H1 (cell line): ENCODE data around the gene ZFAND2B. TPM values are rescaled to one million over a fixed set of nuclear protein-coding genes. Genes with fewer than 3 reads are reported as not detected.

ENCODE experiments used
- CTCF ChIA-PET: fragments of 300-600 bp; sonication (Branson Sonifier 250); formaldehyde crosslinking; loops from one replicate; lab custom pipeline; 2021; ENCODE audit not compliant: partially characterized antibody; lab: Charles Lee
- POLR2A ChIA-PET: fragments of 300-600 bp; sonication (Branson Sonifier 250); formaldehyde crosslinking; loops from one replicate; lab custom pipeline; 2021; ENCODE audit warnings: inconsistent platforms; ENCODE audit not compliant: partially characterized antibody; lab: Charles Lee
- DNase-seq, 2 experiments: peaks; one replicate each; pipeline versions ENCODE4 v3.0.0 to v3.0.0-alpha.2; 2010 to 2022; ENCODE audit warnings: low spot score in 2 of 2, low read depth in 1 of 2, mixed read lengths in 1 of 2
- FAIRE-seq: peaks from 2 replicates; lab custom pipeline; 2011; peaks lifted over from hg19 to GRCh38; lab: Jason Lieb, UNC
- H2AFZ ChIP-seq: 2 replicates; pipeline ENCODE4 v1.8.1; 2012; ENCODE audit warnings: low read length, inconsistent platforms
- H2AK5ac ChIP-seq: 2 replicates; pipeline ENCODE4 v1.6.1; 2013; ENCODE audit warnings: low read depth, low read length
- H2BK120ac ChIP-seq: replicated peaks from 2 replicates; pipeline ENCODE3; 2013; ENCODE audit warnings: low read depth, low read length, inconsistent platforms
- H2BK12ac ChIP-seq: 2 replicates; pipeline ENCODE4 v1.6.1; 2013; ENCODE audit warnings: low read depth, low read length
- H2BK15ac ChIP-seq: 2 replicates; pipeline ENCODE4 v1.6.1; 2013; ENCODE audit warnings: low read length
- H2BK20ac ChIP-seq: 2 replicates; pipeline ENCODE4 v1.6.1; 2013; ENCODE audit warnings: low read length
- H2BK5ac ChIP-seq: 2 replicates; pipeline ENCODE4 v1.6.1; 2013; ENCODE audit warnings: low read depth, low read length
- H3K14ac ChIP-seq: 2 replicates; pipeline ENCODE4 v1.6.1; 2013; ENCODE audit warnings: inconsistent platforms; ENCODE audit not compliant: insufficient read length
- H3K18ac ChIP-seq: 2 replicates; pipeline ENCODE4 v1.6.1; 2013; ENCODE audit warnings: low read length; ENCODE audit errors: extremely low read depth
- H3K23ac ChIP-seq: 2 replicates; pipeline ENCODE4 v1.6.1; 2013; ENCODE audit warnings: inconsistent platforms; ENCODE audit not compliant: insufficient read length
- H3K23me2 ChIP-seq: 2 replicates; pipeline ENCODE4 v1.6.1; 2013; ENCODE audit warnings: low read depth, low read length
- H3K27ac ChIP-seq: 2 replicates; pipeline ENCODE4 v1.6.1; 2011; ENCODE audit warnings: low read depth, low read length, inconsistent platforms
- H3K27me3 ChIP-seq, 4 experiments: replicated peaks in 1 of 4; 1 replicate in 1 of 4; 2 replicates in 3 of 4; pipeline versions ENCODE4 v1.6.1 to v1.8.1; 2011 to 2013; ENCODE audit warnings: low read length in 3 of 4, mild to moderate bottlenecking in 3 of 4, inconsistent platforms in 2 of 4, mixed read lengths in 2 of 4, moderate library complexity in 1 of 4; ENCODE audit not compliant: control insufficient read depth in 3 of 4, insufficient read depth in 3 of 4; ENCODE audit errors: extremely low read depth in 1 of 4
- H3K36me3 ChIP-seq, 4 experiments: 2 replicates each; pipeline versions ENCODE4 v1.6.1 to v1.8.1; 2011 to 2013; ENCODE audit warnings: mild to moderate bottlenecking in 4 of 4, low read length in 3 of 4, moderate library complexity in 2 of 4, control low read depth in 1 of 4, inconsistent platforms in 1 of 4; ENCODE audit not compliant: insufficient read depth in 4 of 4, control insufficient read depth in 2 of 4
- H3K4ac ChIP-seq: replicated peaks from 2 replicates; pipeline ENCODE3; 2013; ENCODE audit warnings: low read length, low read depth, mixed read lengths, inconsistent platforms; ENCODE audit not compliant: insufficient read length
- H3K4me1 ChIP-seq, 4 experiments: replicated peaks in 1 of 4; 1 replicate in 1 of 4; 2 replicates in 3 of 4; pipeline versions ENCODE4 v1.6.1 to v1.8.1; 2011 to 2013; ENCODE audit warnings: low read length in 3 of 4, inconsistent platforms in 2 of 4, mixed read lengths in 1 of 4; ENCODE audit not compliant: insufficient read depth in 4 of 4, control insufficient read depth in 3 of 4
- H3K4me2 ChIP-seq, 2 experiments: 2 replicates each; pipeline versions ENCODE4 v1.6.1 to v1.8.1; 2011 to 2013; ENCODE audit warnings: low read depth in 2 of 2, low read length in 2 of 2, control low read depth in 1 of 2, inconsistent platforms in 1 of 2, mild to moderate bottlenecking in 1 of 2; ENCODE audit not compliant: insufficient read depth in 1 of 2
- H3K4me3 ChIP-seq, 4 experiments: fragments of 200-600, 300-600 bp in 1 of 4; sonication (generic), shearing (Covaris generic), sonication (Bioruptor Twin) in 1 of 4; 2 replicates each; pipeline versions ENCODE4 v1.5.1 to v1.8.1; 2011 to 2016; ENCODE audit warnings: low read length in 4 of 4, low read depth in 3 of 4, control low read depth in 2 of 4, inconsistent platforms in 2 of 4, mild to moderate bottlenecking in 2 of 4, mixed read lengths in 1 of 4, moderate library complexity in 1 of 4; ENCODE audit not compliant: insufficient read depth in 2 of 4; ENCODE audit errors: extremely low read depth in 1 of 4
- H3K56ac ChIP-seq: replicated peaks from 2 replicates; pipeline ENCODE3; 2013; ENCODE audit warnings: low read depth, mild to moderate bottlenecking, mixed read lengths, low read length, inconsistent platforms; ENCODE audit not compliant: insufficient read length
- H3K79me1 ChIP-seq: 2 replicates; pipeline ENCODE4 v1.6.1; 2013; ENCODE audit warnings: low read depth, low read length, control low read depth
- H3K79me2 ChIP-seq, 2 experiments: 2 replicates each; pipeline versions ENCODE4 v1.6.1 to v1.8.1; 2012 to 2013; ENCODE audit warnings: low read length in 2 of 2, mild to moderate bottlenecking in 2 of 2, inconsistent platforms in 1 of 2; ENCODE audit not compliant: insufficient read depth in 2 of 2, control insufficient read depth in 1 of 2
- H3K9ac ChIP-seq, 4 experiments: replicated peaks in 1 of 4; 1 replicate in 1 of 4; 2 replicates in 3 of 4; pipeline versions ENCODE4 v1.6.1 to v1.8.1; 2011 to 2013; ENCODE audit warnings: low read depth in 3 of 4, low read length in 3 of 4, control low read depth in 2 of 4, mild to moderate bottlenecking in 2 of 4, moderate library complexity in 2 of 4, inconsistent platforms in 1 of 4; ENCODE audit errors: extremely low read depth in 1 of 4
- H3K9me3 ChIP-seq, 2 experiments: 2 replicates each; pipeline versions ENCODE4 v1.6.1 to v1.8.1; 2012 to 2013; ENCODE audit warnings: mild to moderate bottlenecking in 2 of 2, moderate library complexity in 2 of 2, control low read depth in 1 of 2, inconsistent platforms in 1 of 2, low read depth in 1 of 2, low read length in 1 of 2, mixed read lengths in 1 of 2; ENCODE audit not compliant: insufficient read depth in 2 of 2
- H4K20me1 ChIP-seq, 2 experiments: replicated peaks in 1 of 2; 2 replicates each; pipeline versions ENCODE3 to v1.8.1; 2011 to 2013; ENCODE audit warnings: inconsistent platforms in 2 of 2, low read length in 2 of 2, mild to moderate bottlenecking in 1 of 2; ENCODE audit not compliant: insufficient read depth in 2 of 2, control insufficient read depth in 1 of 2
- H4K5ac ChIP-seq: 2 replicates; pipeline ENCODE4 v1.6.1; 2013; ENCODE audit warnings: low read length, low read depth, mixed read lengths, inconsistent platforms; ENCODE audit not compliant: insufficient read length
- H4K8ac ChIP-seq: 2 replicates; pipeline ENCODE4 v1.8.0; 2013; ENCODE audit warnings: mild to moderate bottlenecking, moderate library complexity, low read length, inconsistent platforms; ENCODE audit not compliant: insufficient read depth; ENCODE audit errors: extremely low read depth
- H4K91ac ChIP-seq: replicated peaks from 2 replicates; pipeline ENCODE3; 2013; ENCODE audit warnings: low read length, mixed read lengths, inconsistent platforms; ENCODE audit not compliant: insufficient read length
- ATF2 ChIP-seq: IDR thresholded peaks from 2 replicates; pipeline ENCODE4 v1.6.1; 2012; ENCODE audit warnings: low read length, inconsistent platforms
- CBX5 ChIP-seq: fragments of 300-800, 300-1000 bp; sonication (generic); IDR thresholded peaks from 2 replicates; pipeline ENCODE4 v1.7.1; 2016; ENCODE audit warnings: antibody characterized with exemption, low read length, low read depth
- CHD1 ChIP-seq: IDR thresholded peaks from 2 replicates; pipeline ENCODE4 v1.6.1; 2012; ENCODE audit warnings: low read depth, low read length, improper control_type of control experiment
- FOSL1 ChIP-seq: IDR thresholded peaks from 2 replicates; pipeline ENCODE4 v1.6.1; 2011; ENCODE audit warnings: mild to moderate bottlenecking, low read depth, low read length, moderate library complexity; ENCODE audit not compliant: insufficient read depth
- RBBP5 ChIP-seq: IDR thresholded peaks from 2 replicates; pipeline ENCODE4 v1.7.1; 2012; ENCODE audit warnings: low read depth, mild to moderate bottlenecking, inconsistent platforms, low read length, moderate library complexity, borderline replicate concordance
- SIRT6 ChIP-seq: IDR thresholded peaks from one replicate; pipeline ENCODE4 v1.7.1; 2012; ENCODE audit warnings: low read length, inconsistent platforms
- TBP ChIP-seq: IDR thresholded peaks from 2 replicates; pipeline ENCODE4 v1.6.1; 2011; ENCODE audit warnings: low read depth, low read length, improper control_type of control experiment
- WGBS, 2 experiments: shearing (Covaris generic) in 1 of 2; methylation state at CpG; one replicate each; pipeline versions ENCODE4 v1.1.6 to v1.1.7; 2013 to 2015; ENCODE audit warnings: low lambda C conversion rate in 2 of 2, mixed read lengths in 2 of 2, inconsistent platforms in 1 of 2, low coverage in 1 of 2, missing lambda C conversion rate in 1 of 2; ENCODE audit not compliant: insufficient replicate concordance in 2 of 2, insufficient coverage in 1 of 2, insufficient read length in 1 of 2; ENCODE audit errors: extremely low coverage in 1 of 2, missing lambda C conversion rate in 1 of 2; 5-methylcytosine and 5-hydroxymethylcytosine counted together
- polyA plus RNA-seq, 7 experiments: library from polyadenylated mRNA; depleted of rRNA in 3 of 7; stranded (reverse) in 5 of 7; unstranded in 2 of 7; fragments of >200 nt in 5 of 7; fragments of 200-250 nt in 2 of 7; gene quantifications; 1 replicate in 5 of 7; 2 replicates in 1 of 7; 4 replicates in 1 of 7; pipeline versions ENCODE4 v1.2.1 to v1.2.3, GENCODE V29; 2011 to 2013; ENCODE audit warnings: missing spikeins in 2 of 7, mixed read lengths in 2 of 7
- total RNA-seq: library from RNA; stranded (reverse); fragmentation: NEBNext Ultra II Directional; extraction: Animal tissue kit (Norgen Biotek cat#: 25700); gene quantifications from 2 replicates; pipeline ENCODE4 v1.2.1, GENCODE V29; 2021

ZFAND2B gene
- total and polyA plus RNA-seq, 2 of the 8 experiments (the other 6 are each of a cell fraction or from before 2014, with no cell fraction given) = 16.0 to 17.9 TPM

GRCh38 chr2:219158025-219158424, 48.6 kb upstream of the ZFAND2B start:
- no peak overlapping the region for H3K23ac ChIP-seq
- 84% methylated on average over 4 of the region's 4 CpGs; no CpG with 5 or more reads in 1 of the 2 experiments for WGBS, 2 experiments
- POLR2A ChIA-PET = interaction anchor here (0.7 to 1.6 kb wide), 5 partner anchors 34 to 140 kb away, joined by 3 to 5 read pairs (median 3); partner anchors contain the start of gene ABCB6

More at GRCh38 chr2:219158025-219158424, 48.6 kb upstream of the ZFAND2B start:
- no peak overlapping the region for H3K56ac ChIP-seq
- no peak overlapping the region for H2AK5ac ChIP-seq
- no peak overlapping the region for H2BK20ac ChIP-seq
- FAIRE-seq (no peak), DNase-seq (no peak)
- H2AFZ ChIP-seq = no peak overlapping the region
- peaks cover 2 to 5% of the 10 kb centered on the region in 2 experiments for H4K20me1 ChIP-seq
- peaks cover 0 to 5% (median 2%) of the 10 kb centered on the region in 4 experiments; a peak in 3 of 7 replicates for H3K4me1 ChIP-seq
- no peak overlapping the region for H3K14ac ChIP-seq
- no peak overlapping the region for H3K18ac ChIP-seq
- H4K5ac ChIP-seq = no peak overlapping the region
- no peak overlapping the region for H2BK5ac ChIP-seq
- peaks cover 0 to 2% (median 0%) of the 10 kb centered on the region in 4 experiments; a peak in 3 of 8 replicates for H3K36me3 ChIP-seq
- no peak overlapping the region for H4K91ac ChIP-seq
- H3K79me1 ChIP-seq = no peaks in the 10 kb centered on the region
- no peak overlapping the region for H3K27ac ChIP-seq
- no peak overlapping the region for H2BK15ac ChIP-seq
- no peak overlapping the region for H4K8ac ChIP-seq
- CTCF ChIA-PET = interaction anchor here (0.7 to 12.5 kb wide), 21 partner anchors 15 to 336 kb away, joined by 3 to 149 read pairs (median 3); partner anchors contain the start of genes CDK5R2, CNPPD1, FEV and GLB1L
- H3K9ac ChIP-seq = no peak overlapping the region
- TF ChIP-seq RBBP5 = no peak
- no peak for TF ChIP-seq ATF2
- TF ChIP-seq FOSL1 = no peak
- no peak for TF ChIP-seq CBX5
- no peak for TF ChIP-seq TBP
- TF ChIP-seq CHD1 = no peak
- no peak for TF ChIP-seq SIRT6
- H3K27me3 ChIP-seq = no peaks in the 10 kb centered on the region; a peak in 1 of 7 replicates
- no peak overlapping the region for H2BK120ac ChIP-seq
- H3K79me2 ChIP-seq = no peaks in the 10 kb centered on the region
- H3K4ac ChIP-seq = no peak overlapping the region
- H3K9me3 ChIP-seq = no peaks in the 10 kb centered on the region
- H3K4me2 ChIP-seq = no peak overlapping the region
- H3K23me2 ChIP-seq = peaks cover 2% of the 10 kb centered on the region; the same call in 1 of the 2 replicates
- H2BK12ac ChIP-seq = no peak overlapping the region
- no peak overlapping the region for H3K4me3 ChIP-seq
